ENCODE results near the gene DNM3.
"Not testable (repeated sequence)": the region's sequence is repeated elsewhere in the genome, so short reads cannot be mapped to it uniquely, and the experiment has no call there.

DNM3 gene

GRCh38 chr1:172431721-172432192 lies 590.5 kb downstream of the DNM3 start:
- Histone ChIP-seq H3K9ac (ENCODE audit: low read depth, low read length) (no peak overlapping the region), H3K9me3 (ENCODE audit: control insufficient read depth, insufficient read depth, low read length) (no peaks in the 10 kb centered on the region), H3K36me3 (ENCODE audit: insufficient read depth, low read length) (no peaks in the 10 kb centered on the region), H3K4me1 (ENCODE audit: insufficient read depth, low read length) (peaks cover 14% of the 10 kb centered on the region; the same call in 1 of the 2 replicates)

DNA sequence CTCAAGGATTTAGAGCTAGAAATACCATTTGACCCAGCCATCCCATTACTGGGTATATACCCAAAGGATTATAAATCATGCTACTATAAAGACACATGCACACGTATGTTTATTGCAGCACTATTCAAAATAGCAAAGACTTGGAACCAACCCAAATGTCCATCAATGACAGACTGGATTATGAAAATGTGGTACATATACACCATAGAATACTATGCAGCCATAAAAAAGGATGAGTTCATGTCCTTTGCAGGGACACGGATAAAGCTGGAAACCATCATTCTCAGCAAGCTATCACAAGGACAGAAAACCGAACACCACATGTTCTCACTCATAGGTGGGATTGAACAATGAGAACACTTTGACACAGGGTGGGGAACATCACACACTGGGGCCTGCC lies 595.9 kb downstream of the DNM3 start:
- not testable (repeated sequence) for H3K9me3 ChIP-seq (ENCODE audit: control insufficient read depth, insufficient read depth, low read length); H3K9ac ChIP-seq (ENCODE audit: low read depth, low read length); H3K36me3 ChIP-seq (ENCODE audit: insufficient read depth, low read length); H3K4me1 ChIP-seq (ENCODE audit: insufficient read depth, low read length)

GRCh38 chr1:172442404-172442803 lies 601.1 kb downstream of the DNM3 start:
- Histone ChIP-seq H3K36me3 (ENCODE audit: insufficient read depth, low read length) (no peaks in the 10 kb centered on the region; the same call in 1 of the 2 replicates), H3K9ac (ENCODE audit: low read depth, low read length) (0 out of 2 replicates have a peak overlapping the region, but pooled peaks have one; percentile 87), H3K9me3 (ENCODE audit: control insufficient read depth, insufficient read depth, low read length) (no peaks in the 10 kb centered on the region; the same call in 1 of the 2 replicates), H3K4me1 (ENCODE audit: insufficient read depth, low read length) (peaks cover 3% of the 10 kb centered on the region; the same call in 1 of the 2 replicates)

GRCh38 chr1:172442843-172443565 lies 601.7 kb downstream of the DNM3 start:
- peak overlapping the region; percentile 87 for H3K9ac ChIP-seq (ENCODE audit: low read depth, low read length)
- H3K4me1 ChIP-seq (ENCODE audit: insufficient read depth, low read length) = peaks cover 3% of the 10 kb centered on the region; the same call in 1 of the 2 replicates
- H3K9me3 ChIP-seq (ENCODE audit: control insufficient read depth, insufficient read depth, low read length) = no peaks in the 10 kb centered on the region
- H3K36me3 ChIP-seq (ENCODE audit: insufficient read depth, low read length) = no peaks in the 10 kb centered on the region; the same call in 1 of the 2 replicates

DNA sequence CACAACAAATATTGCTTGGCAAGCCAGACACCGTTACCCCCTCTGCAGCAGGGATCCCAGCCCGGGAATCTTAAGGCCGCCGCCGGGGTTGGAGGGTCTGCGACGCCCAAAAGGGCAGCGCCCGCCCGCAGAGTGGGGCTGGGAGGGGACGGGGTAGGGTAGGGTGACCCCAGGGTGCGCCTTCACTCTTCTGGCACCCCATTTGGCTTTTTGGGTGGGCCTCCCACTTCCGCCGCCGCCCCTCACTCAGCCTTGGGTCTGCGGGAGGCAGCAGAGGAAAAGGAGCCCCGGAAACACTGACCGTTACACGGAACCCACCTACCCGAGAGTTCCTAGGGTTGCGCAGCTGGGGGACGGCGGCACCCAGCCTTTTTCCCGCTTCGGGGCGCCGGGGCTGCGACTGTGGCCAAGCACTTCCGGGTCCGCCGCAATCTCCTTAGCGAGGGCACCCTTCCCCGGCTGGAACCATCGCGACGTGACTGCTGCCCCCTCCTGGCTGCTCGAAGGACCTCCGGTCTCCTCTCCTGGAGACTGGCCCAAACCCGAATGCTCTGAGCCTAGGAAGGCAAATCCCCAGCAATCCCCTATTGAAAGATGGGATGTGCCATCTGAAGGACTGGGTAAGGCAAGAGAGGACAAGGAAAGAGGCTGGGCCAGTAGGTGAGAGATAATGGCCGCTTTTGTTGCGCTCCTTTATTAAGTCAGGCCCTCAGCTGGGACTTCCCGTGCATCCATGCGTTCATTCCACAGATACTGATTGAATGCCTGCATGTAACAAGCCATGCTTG lies 602.6 kb downstream of the DNM3 start, which contains the start of gene PIGC:
PIGC (minus strand) TSS at position 404 of the 788 bp plus-strand sequence. CDS start 1,447 bp downstream, outside the sequence.
- Histone ChIP-seq H3K9me3 (ENCODE audit: control insufficient read depth, insufficient read depth, low read length) (no peaks in the 10 kb centered on the region), H3K36me3 (ENCODE audit: insufficient read depth, low read length) (no peaks in the 10 kb centered on the region; the same call in 1 of the 2 replicates), H3K9ac (ENCODE audit: low read depth, low read length) (peak within 1 kb of the TSS; percentile 87), H3K4me1 (ENCODE audit: insufficient read depth, low read length) (peaks cover 3% of the 10 kb centered on the region; the same call in 1 of the 2 replicates)

DNA sequence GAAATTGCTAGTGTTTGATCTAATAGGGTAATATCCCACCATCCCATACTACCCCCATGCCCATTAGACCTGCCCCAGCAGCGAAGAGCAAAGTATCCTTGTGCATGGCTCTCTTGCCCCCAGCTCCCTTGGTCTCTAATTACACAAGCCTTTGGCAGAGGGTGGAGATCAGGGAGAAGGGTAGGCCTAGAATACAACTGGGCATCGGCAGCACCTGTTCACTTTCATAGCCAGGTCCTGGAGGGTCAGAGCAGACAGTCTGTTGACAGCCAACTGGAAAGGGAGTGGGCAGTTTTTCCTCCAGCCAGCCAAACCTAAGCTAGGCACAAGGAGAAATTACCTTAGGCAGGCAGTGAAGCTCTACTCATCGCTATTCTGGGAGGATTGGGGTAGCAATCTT lies 605.2 kb downstream of the DNM3 start:
- Histone ChIP-seq H3K9ac (ENCODE audit: low read depth, low read length) (no peak overlapping the region), H3K4me1 (ENCODE audit: insufficient read depth, low read length) (peaks cover 3% of the 10 kb centered on the region), H3K9me3 (ENCODE audit: control insufficient read depth, insufficient read depth, low read length) (no peaks in the 10 kb centered on the region), H3K36me3 (ENCODE audit: insufficient read depth, low read length) (no peaks in the 10 kb centered on the region; the same call in 1 of the 2 replicates)

DNA sequence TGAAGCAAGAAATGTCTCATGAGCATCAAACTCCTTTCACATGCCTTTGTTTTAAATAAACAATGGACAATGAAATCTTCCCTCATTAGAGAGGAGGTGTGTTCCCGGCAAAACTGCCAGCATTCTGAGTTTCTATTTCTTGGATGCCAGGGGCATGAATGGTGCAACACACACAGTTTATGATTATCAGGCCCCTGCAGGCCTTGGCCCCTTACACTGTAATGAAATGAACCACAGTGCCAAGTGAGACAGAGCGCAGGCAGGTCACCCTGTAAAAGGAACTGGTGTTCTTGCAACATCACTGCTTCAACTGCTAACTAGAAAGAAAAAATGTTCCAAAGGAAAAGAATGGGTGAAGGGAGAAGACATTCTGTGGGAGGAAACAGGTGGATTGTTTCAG lies 606.3 kb downstream of the DNM3 start:
- no peaks in the 10 kb centered on the region for H3K36me3 ChIP-seq (ENCODE audit: insufficient read depth, low read length)
- H3K9ac ChIP-seq (ENCODE audit: low read depth, low read length) = no peak overlapping the region
- H3K4me1 ChIP-seq (ENCODE audit: insufficient read depth, low read length) = peaks cover 3% of the 10 kb centered on the region
- H3K9me3 ChIP-seq (ENCODE audit: control insufficient read depth, insufficient read depth, low read length) = no peaks in the 10 kb centered on the region

GRCh38 chr1:172448995-172449584 lies 607.8 kb downstream of the DNM3 start:
- Histone ChIP-seq H3K9ac (ENCODE audit: low read depth, low read length) (no peak overlapping the region), H3K4me1 (ENCODE audit: insufficient read depth, low read length) (no peaks in the 10 kb centered on the region; the same call in 1 of the 2 replicates)

GRCh38 chr1:172449585-172450523 lies 608.6 kb downstream of the DNM3 start:
- Histone ChIP-seq H3K36me3 (ENCODE audit: insufficient read depth, low read length) (no peaks in the 10 kb centered on the region), H3K9ac (ENCODE audit: low read depth, low read length) (no peak overlapping the region), H3K9me3 (ENCODE audit: control insufficient read depth, insufficient read depth, low read length) (no peaks in the 10 kb centered on the region), H3K4me1 (ENCODE audit: insufficient read depth, low read length) (no peaks in the 10 kb centered on the region; the same call in 1 of the 2 replicates)

More at GRCh38 chr1:172448995-172449584, 607.8 kb downstream of the DNM3 start:
- H3K9me3 ChIP-seq (ENCODE audit: control insufficient read depth, insufficient read depth, low read length) = no peaks in the 10 kb centered on the region
- no peaks in the 10 kb centered on the region for H3K36me3 ChIP-seq (ENCODE audit: insufficient read depth, low read length)

DNA sequence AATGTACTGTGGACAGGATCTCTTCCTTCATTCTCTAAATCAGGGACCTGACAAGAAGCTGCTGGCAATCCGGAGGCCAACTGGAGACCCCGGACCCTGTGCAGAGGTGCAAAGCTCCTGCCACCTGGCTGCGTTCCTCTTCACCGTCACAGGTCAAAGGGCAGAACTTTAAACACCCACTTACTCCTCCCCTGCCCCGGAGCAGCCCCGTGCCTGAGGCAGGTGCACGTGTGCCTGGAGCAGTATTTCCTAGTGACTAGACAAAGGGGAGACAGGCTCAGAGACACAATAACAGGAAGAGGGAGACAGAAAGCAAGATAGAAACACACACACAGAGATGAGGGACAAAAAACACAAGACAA lies 609.2 kb downstream of the DNM3 start:
- Histone ChIP-seq H3K9ac (ENCODE audit: low read depth, low read length) (no peak overlapping the region), H3K36me3 (ENCODE audit: insufficient read depth, low read length) (no peaks in the 10 kb centered on the region), H3K4me1 (ENCODE audit: insufficient read depth, low read length) (no peaks in the 10 kb centered on the region; the same call in 1 of the 2 replicates), H3K9me3 (ENCODE audit: control insufficient read depth, insufficient read depth, low read length) (no peaks in the 10 kb centered on the region)

DNA sequence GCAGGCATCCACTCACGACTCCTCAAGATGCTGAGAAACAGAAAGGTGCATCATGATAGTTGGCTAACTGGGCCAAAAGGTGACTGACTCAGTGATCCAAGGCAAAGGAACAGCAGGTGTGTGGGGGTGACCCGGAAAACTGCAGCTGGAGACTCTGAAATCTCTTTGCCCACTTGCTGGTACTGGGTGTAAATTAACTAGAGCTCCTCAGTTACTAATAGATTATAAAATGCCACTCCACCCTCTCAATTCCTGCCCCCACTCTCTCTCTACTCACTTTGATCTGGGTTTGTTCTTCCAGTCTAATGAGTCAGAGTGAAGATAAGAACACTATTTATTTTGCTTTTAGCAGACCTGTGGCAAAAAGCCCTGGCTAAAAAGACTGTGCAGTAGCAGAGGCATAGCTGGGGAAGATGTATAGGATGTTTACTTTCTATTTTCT lies 609.7 kb downstream of the DNM3 start:
- H3K9me3 ChIP-seq (ENCODE audit: control insufficient read depth, insufficient read depth, low read length) = no peaks in the 10 kb centered on the region
- no peaks in the 10 kb centered on the region for H3K36me3 ChIP-seq (ENCODE audit: insufficient read depth, low read length)
- no peak overlapping the region for H3K9ac ChIP-seq (ENCODE audit: low read depth, low read length)
- no peaks in the 10 kb centered on the region; the same call in 1 of the 2 replicates for H3K4me1 ChIP-seq (ENCODE audit: insufficient read depth, low read length)

GRCh38 chr1:172452536-172453152 lies 611.3 kb downstream of the DNM3 start:
- Histone ChIP-seq H3K9me3 (ENCODE audit: control insufficient read depth, insufficient read depth, low read length) (no peaks in the 10 kb centered on the region), H3K4me1 (ENCODE audit: insufficient read depth, low read length) (no peaks in the 10 kb centered on the region; the same call in 1 of the 2 replicates), H3K9ac (ENCODE audit: low read depth, low read length) (no peak overlapping the region), H3K36me3 (ENCODE audit: insufficient read depth, low read length) (no peaks in the 10 kb centered on the region)

- H3K4me1 ChIP-seq (ENCODE audit: insufficient read depth, low read length) = no peaks in the 10 kb centered on the region; the same call in 1 of the 2 replicates
- H3K36me3 ChIP-seq (ENCODE audit: insufficient read depth, low read length) = no peaks in the 10 kb centered on the region
- no peaks in the 10 kb centered on the region for H3K9me3 ChIP-seq (ENCODE audit: control insufficient read depth, insufficient read depth, low read length)
- H3K9ac ChIP-seq (ENCODE audit: low read depth, low read length) = no peak overlapping the region
Observed at GRCh38 chr1:172453153-172453545, 611.9 kb downstream of the DNM3 start.

Measured in ES-I3 (cell line).